ENCODE results near the gene FAM120B. TPM values are rescaled to one million over a fixed set of nuclear protein-coding genes. Genes with fewer than 3 reads are reported as not detected.
"Not testable (repeated sequence)": the region's sequence is repeated elsewhere in the genome, so short reads cannot be mapped to it uniquely, and the experiment has no call there.

Gene FAM120B
- polyA plus RNA-seq, 3 donors: 6.6 to 11.1 (median 10.1) TPM

- 15 to 75% (median 74%) methylated on average over 1 of the region's 1 CpG for WGBS, 3 donors
- H3K27ac ChIP-seq (ENCODE audit: low read depth, low read length): no peak overlapping the region
Observed at GRCh38 chr6:170317076-170317475, 10.5 kb downstream of the FAM120B start.

GRCh38 chr6:170317718-170318117, 11.2 kb downstream of the FAM120B start:
- H3K27ac ChIP-seq (ENCODE audit: low read depth, low read length): no peak overlapping the region
- 44 to 77% (median 49%) methylated on average over 5 of the region's 5 CpGs for WGBS, 3 donors

GRCh38 chr6:170329321-170329720, 22.8 kb downstream of the FAM120B start:
- H3K27ac ChIP-seq (ENCODE audit: low read depth, low read length): no peak overlapping the region
- 84 to 90% (median 86%) methylated on average over 8 of the region's 8 CpGs for WGBS, 3 donors

- 97 to 98% (median 97%) methylated on average over 3 of the region's 3 CpGs for WGBS, 3 donors
- H3K27ac ChIP-seq (ENCODE audit: low read depth, low read length): not testable (repeated sequence)
Observed at GRCh38 chr6:170335199-170335598, 28.6 kb downstream of the FAM120B start.

- H3K27ac ChIP-seq (ENCODE audit: low read depth, low read length): no peak overlapping the region
- WGBS, 3 donors: 65 to 77% (median 67%) methylated on average over 10 of the region's 10 CpGs
Observed at GRCh38 chr6:170344631-170345576, 38.3 kb downstream of the FAM120B start.

GRCh38 chr6:170345662-170346061, 39.1 kb downstream of the FAM120B start:
- WGBS, 3 donors: 96 to 98% (median 98%) methylated on average over 3 of the region's 3 CpGs
- no peak overlapping the region for H3K27ac ChIP-seq (ENCODE audit: low read depth, low read length)

- WGBS, 3 donors: 92 to 93% (median 93%) methylated on average over 2 of the region's 2 CpGs
- H3K27ac ChIP-seq (ENCODE audit: low read depth, low read length): no peak overlapping the region
Observed at GRCh38 chr6:170346649-170347048, 40.1 kb downstream of the FAM120B start.

- 56 to 75% (median 60%) methylated on average over 4 of the region's 4 CpGs for WGBS, 3 donors
- no peak overlapping the region for H3K27ac ChIP-seq (ENCODE audit: low read depth, low read length)
Observed at GRCh38 chr6:170347091-170347490, 40.5 kb downstream of the FAM120B start.

- 81 to 92% (median 83%) methylated on average over 6 of the region's 6 CpGs for WGBS, 3 donors
- H3K27ac ChIP-seq (ENCODE audit: low read depth, low read length): no peak overlapping the region
Observed at GRCh38 chr6:170347975-170348374, 41.4 kb downstream of the FAM120B start.

GRCh38 chr6:170351456-170351855, 44.9 kb downstream of the FAM120B start:
- not testable (repeated sequence) for H3K27ac ChIP-seq (ENCODE audit: low read depth, low read length)

- 94 to 100% (median 100%) methylated on average over 1 of the region's 1 CpG for WGBS, 3 donors
- not testable (repeated sequence) for H3K27ac ChIP-seq (ENCODE audit: low read depth, low read length)
Observed at GRCh38 chr6:170355190-170355589, 48.6 kb downstream of the FAM120B start.

- H3K27ac ChIP-seq (ENCODE audit: low read depth, low read length): no peak overlapping the region
- WGBS, 3 donors: 88 to 94% (median 93%) methylated on average over 6 of the region's 6 CpGs
Observed at GRCh38 chr6:170355661-170356060, 49.1 kb downstream of the FAM120B start.

GRCh38 chr6:170357812-170358211, 51.3 kb downstream of the FAM120B start:
- 92 to 96% (median 92%) methylated on average over 5 of the region's 5 CpGs for WGBS, 3 donors
- H3K27ac ChIP-seq (ENCODE audit: low read depth, low read length): no peak overlapping the region

GRCh38 chr6:170358496-170358895, 51.9 kb downstream of the FAM120B start:
- 69 to 84% (median 73%) methylated on average over 6 of the region's 6 CpGs for WGBS, 3 donors
- no peak overlapping the region for H3K27ac ChIP-seq (ENCODE audit: low read depth, low read length)

GRCh38 chr6:170360476-170360875, 53.9 kb downstream of the FAM120B start:
- H3K27ac ChIP-seq (ENCODE audit: low read depth, low read length): no peak overlapping the region
- 60 to 74% (median 70%) methylated on average over 5 of the region's 5 CpGs for WGBS, 3 donors

- 92 to 99% (median 96%) methylated on average over 3 of the region's 3 CpGs for WGBS, 3 donors
- H3K27ac ChIP-seq (ENCODE audit: low read depth, low read length): no peak overlapping the region
Observed at GRCh38 chr6:170361335-170361734, 54.8 kb downstream of the FAM120B start.

- WGBS, 3 donors: 90 to 100% (median 96%) methylated on average over 1 of the region's 1 CpG
Observed at GRCh38 chr6:170362121-170362520, 55.6 kb downstream of the FAM120B start.

GRCh38 chr6:170363255-170363654, 56.7 kb downstream of the FAM120B start:
- H3K27ac ChIP-seq (ENCODE audit: low read depth, low read length): no peak overlapping the region
- 95 to 97% (median 97%) methylated on average over 5 of the region's 5 CpGs for WGBS, 3 donors

More at GRCh38 chr6:170362121-170362520, 55.6 kb downstream of the FAM120B start:
- no peak overlapping the region for H3K27ac ChIP-seq (ENCODE audit: low read depth, low read length)

GRCh38 chr6:170365121-170365520, 58.6 kb downstream of the FAM120B start:
- H3K27ac ChIP-seq (ENCODE audit: low read depth, low read length): no peak overlapping the region
- WGBS, 3 donors: 96 to 97% (median 97%) methylated on average over 4 of the region's 4 CpGs

GRCh38 chr6:170365593-170365992, 59.0 kb downstream of the FAM120B start:
- H3K27ac ChIP-seq (ENCODE audit: low read depth, low read length): no peak overlapping the region
- WGBS, 3 donors: 67 to 87% (median 73%) methylated on average over 7 of the region's 7 CpGs

All from adipose tissue (tissue), 3 donors.